ENCODE results near the gene CCT6B. TPM values are rescaled to one million over a fixed set of nuclear protein-coding genes. Genes with fewer than 3 reads are reported as not detected.
A peak's percentile ranks its signal among the peaks of the same experiment; 100 is the strongest.

Gene CCT6B
- polyA plus RNA-seq, 1 donor from 2014 or later: 2.1 TPM

DNA sequence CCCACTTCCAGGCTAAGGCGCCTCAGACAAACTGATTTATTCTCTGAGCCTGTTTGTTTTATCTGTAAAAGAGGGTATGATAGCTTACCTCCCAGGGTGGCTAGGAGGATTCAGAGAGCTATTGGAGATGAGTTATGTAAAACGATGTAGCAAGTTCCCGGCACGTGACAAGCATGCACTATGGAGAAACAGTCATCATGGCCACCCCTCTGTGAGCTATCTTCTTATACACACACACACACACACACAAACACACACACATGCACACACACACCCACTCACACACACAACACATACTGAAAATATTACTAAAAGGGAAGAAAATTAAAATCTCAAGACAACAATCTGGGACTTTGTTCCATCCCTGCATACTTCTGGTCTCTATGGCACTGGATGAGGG lies 66.3 kb downstream of the CCT6B start:
- H2AFZ ChIP-seq (ENCODE audit: low read depth, low read length): no peak overlapping the region
- no peaks in the 10 kb centered on the region for H3K27me3 ChIP-seq (ENCODE audit: insufficient read depth, low read depth, low read length)
- no peaks in the 10 kb centered on the region for H3K9me2 ChIP-seq (ENCODE audit: insufficient read depth, low read length)
- H3K79me2 ChIP-seq (replicated peaks; ENCODE audit: insufficient read depth, low read length): no peaks in the 10 kb centered on the region
- no peaks in the 10 kb centered on the region for H4K20me1 ChIP-seq (ENCODE audit: insufficient read depth)
- no peak overlapping the region for H3K27ac ChIP-seq (ENCODE audit: low read length)
- no peaks in the 10 kb centered on the region for H3K36me3 ChIP-seq (ENCODE audit: insufficient read depth, low read length)
- H3K9me3 ChIP-seq (ENCODE audit: low read length): no peaks in the 10 kb centered on the region
- H3K9ac ChIP-seq (ENCODE audit: low read length): no peak overlapping the region
- no peak overlapping the region for H3K4me3 ChIP-seq (ENCODE audit: low read length)
- no peak overlapping the region for H3K4me2 ChIP-seq (ENCODE audit: low read length)
- TF ChIP-seq SMC3 (conservative IDR thresholded peaks at IDR 0.05; ENCODE audit: poor library complexity) (no peak), RAD21 (conservative IDR thresholded peaks at IDR 0.05) (no peak)
- TF ChIP-seq, protein P1, sequence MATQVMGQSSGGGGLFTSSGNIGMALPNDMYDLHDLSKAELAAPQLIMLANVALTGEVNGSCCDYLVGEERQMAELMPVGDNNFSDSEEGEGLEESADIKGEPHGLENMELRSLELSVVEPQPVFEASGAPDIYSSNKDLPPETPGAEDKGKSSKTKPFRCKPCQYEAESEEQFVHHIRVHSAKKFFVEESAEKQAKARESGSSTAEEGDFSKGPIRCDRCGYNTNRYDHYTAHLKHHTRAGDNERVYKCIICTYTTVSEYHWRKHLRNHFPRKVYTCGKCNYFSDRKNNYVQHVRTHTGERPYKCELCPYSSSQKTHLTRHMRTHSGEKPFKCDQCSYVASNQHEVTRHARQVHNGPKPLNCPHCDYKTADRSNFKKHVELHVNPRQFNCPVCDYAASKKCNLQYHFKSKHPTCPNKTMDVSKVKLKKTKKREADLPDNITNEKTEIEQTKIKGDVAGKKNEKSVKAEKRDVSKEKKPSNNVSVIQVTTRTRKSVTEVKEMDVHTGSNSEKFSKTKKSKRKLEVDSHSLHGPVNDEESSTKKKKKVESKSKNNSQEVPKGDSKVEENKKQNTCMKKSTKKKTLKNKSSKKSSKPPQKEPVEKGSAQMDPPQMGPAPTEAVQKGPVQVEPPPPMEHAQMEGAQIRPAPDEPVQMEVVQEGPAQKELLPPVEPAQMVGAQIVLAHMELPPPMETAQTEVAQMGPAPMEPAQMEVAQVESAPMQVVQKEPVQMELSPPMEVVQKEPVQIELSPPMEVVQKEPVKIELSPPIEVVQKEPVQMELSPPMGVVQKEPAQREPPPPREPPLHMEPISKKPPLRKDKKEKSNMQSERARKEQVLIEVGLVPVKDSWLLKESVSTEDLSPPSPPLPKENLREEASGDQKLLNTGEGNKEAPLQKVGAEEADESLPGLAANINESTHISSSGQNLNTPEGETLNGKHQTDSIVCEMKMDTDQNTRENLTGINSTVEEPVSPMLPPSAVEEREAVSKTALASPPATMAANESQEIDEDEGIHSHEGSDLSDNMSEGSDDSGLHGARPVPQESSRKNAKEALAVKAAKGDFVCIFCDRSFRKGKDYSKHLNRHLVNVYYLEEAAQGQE (IDR thresholded peaks at IDR 0.05; ENCODE audit: borderline replicate concordance): no peak
- no peaks in the 10 kb centered on the region for H3F3A ChIP-seq (ENCODE audit: insufficient read depth, low read length, poor library complexity, severe bottlenecking)

DNA sequence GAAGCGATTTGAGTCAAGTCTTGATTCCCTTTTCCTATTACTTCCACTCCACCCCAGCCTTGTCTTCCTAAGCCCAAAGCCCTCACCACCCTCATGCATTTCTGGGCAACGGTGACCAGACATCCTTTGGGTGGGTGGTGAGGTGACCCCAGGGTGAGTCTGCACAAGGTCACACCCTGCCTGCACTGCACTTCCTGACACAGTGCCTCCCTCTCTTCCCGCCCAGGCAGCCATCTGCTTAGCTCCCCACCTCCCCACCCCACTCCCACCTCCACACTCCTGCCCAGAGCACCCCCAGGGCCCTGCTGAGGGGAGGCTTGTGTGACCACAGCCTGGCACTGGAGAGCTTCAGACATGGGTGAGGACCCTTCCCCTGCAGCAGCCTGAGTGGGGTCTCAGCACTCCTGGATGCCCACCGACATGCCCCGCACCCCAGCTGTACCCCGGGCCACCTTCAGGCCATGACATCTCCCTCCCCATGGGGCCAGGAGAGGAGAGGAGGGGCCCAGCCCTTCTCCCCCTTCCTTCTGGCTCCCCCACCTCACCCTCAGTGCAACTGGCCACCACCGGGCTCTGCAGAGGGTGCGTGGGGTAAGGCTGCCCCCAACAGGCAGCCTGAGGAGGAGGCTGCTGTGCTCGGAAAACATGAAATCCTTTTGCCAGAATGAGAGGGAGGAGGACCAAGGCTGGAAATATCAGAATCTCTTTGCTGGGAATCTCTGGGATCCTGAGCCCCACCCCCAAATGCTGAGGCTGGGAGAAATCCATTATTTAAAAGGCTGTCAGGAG lies 68.6 kb downstream of the CCT6B start:
- Histone ChIP-seq H3K4me3 (ENCODE audit: low read length) (no peak overlapping the region), H3K27ac (ENCODE audit: low read length) (no peak overlapping the region), H2AFZ (ENCODE audit: low read depth, low read length) (no peak overlapping the region), H3K9ac (ENCODE audit: low read length) (no peak overlapping the region), H3K9me2 (ENCODE audit: insufficient read depth, low read length) (no peaks in the 10 kb centered on the region), H3K4me2 (ENCODE audit: low read length) (no peak overlapping the region), H3K36me3 (ENCODE audit: insufficient read depth, low read length) (no peaks in the 10 kb centered on the region), H3K27me3 (ENCODE audit: insufficient read depth, low read depth, low read length) (no peaks in the 10 kb centered on the region), H3K79me2 (replicated peaks; ENCODE audit: insufficient read depth, low read length) (no peaks in the 10 kb centered on the region), H3F3A (ENCODE audit: insufficient read depth, low read length, poor library complexity, severe bottlenecking) (no peaks in the 10 kb centered on the region), H4K20me1 (ENCODE audit: insufficient read depth) (no peaks in the 10 kb centered on the region), H3K9me3 (ENCODE audit: low read length) (no peaks in the 10 kb centered on the region)
- TF ChIP-seq SMC3 (conservative IDR thresholded peaks at IDR 0.05; ENCODE audit: poor library complexity) (peak; percentile 98), RAD21 (conservative IDR thresholded peaks at IDR 0.05) (peak; percentile 99), TAF1 (IDR thresholded peaks at IDR 0.05; ENCODE audit: low read depth) (no peak)
- TF ChIP-seq, protein P2, sequence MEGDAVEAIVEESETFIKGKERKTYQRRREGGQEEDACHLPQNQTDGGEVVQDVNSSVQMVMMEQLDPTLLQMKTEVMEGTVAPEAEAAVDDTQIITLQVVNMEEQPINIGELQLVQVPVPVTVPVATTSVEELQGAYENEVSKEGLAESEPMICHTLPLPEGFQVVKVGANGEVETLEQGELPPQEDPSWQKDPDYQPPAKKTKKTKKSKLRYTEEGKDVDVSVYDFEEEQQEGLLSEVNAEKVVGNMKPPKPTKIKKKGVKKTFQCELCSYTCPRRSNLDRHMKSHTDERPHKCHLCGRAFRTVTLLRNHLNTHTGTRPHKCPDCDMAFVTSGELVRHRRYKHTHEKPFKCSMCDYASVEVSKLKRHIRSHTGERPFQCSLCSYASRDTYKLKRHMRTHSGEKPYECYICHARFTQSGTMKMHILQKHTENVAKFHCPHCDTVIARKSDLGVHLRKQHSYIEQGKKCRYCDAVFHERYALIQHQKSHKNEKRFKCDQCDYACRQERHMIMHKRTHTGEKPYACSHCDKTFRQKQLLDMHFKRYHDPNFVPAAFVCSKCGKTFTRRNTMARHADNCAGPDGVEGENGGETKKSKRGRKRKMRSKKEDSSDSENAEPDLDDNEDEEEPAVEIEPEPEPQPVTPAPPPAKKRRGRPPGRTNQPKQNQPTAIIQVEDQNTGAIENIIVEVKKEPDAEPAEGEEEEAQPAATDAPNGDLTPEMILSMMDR (IDR thresholded peaks at IDR 0.05; ENCODE audit: poor library complexity, severe bottlenecking): peak; percentile 95

DNA sequence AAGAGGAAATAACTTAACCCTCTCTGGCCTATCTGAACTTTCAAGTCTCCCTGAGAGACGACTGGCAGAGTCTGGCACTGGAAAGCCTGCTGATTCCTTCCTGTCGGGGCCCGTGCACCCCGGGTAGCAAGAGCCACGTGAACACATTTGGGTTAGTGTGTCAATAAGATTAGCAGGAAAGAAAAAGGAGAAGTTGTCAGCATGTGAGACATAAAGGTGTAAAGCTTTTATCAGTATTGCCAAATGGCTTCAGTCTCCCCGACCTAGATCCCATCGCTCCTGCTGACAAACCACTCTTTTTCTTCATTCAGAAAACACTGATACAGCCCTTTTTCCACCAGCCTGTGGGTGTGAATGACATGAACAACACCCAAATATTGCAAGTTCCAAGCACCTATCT lies 74.4 kb downstream of the CCT6B start:
- Histone ChIP-seq H3K9me3 (ENCODE audit: low read length) (no peaks in the 10 kb centered on the region), H3K36me3 (ENCODE audit: insufficient read depth, low read length) (no peaks in the 10 kb centered on the region), H3K27me3 (ENCODE audit: insufficient read depth, low read depth, low read length) (no peaks in the 10 kb centered on the region), H2AFZ (ENCODE audit: low read depth, low read length) (no peak overlapping the region), H3K79me2 (replicated peaks; ENCODE audit: insufficient read depth, low read length) (no peaks in the 10 kb centered on the region), H3K9me2 (ENCODE audit: insufficient read depth, low read length) (no peaks in the 10 kb centered on the region), H3K9ac (ENCODE audit: low read length) (no peak overlapping the region), H3K4me3 (ENCODE audit: low read length) (no peak overlapping the region), H3F3A (ENCODE audit: insufficient read depth, low read length, poor library complexity, severe bottlenecking) (no peaks in the 10 kb centered on the region), H3K27ac (ENCODE audit: low read length) (no peak overlapping the region), H4K20me1 (ENCODE audit: insufficient read depth) (no peaks in the 10 kb centered on the region), H3K4me2 (ENCODE audit: low read length) (no peak overlapping the region)
- TF ChIP-seq EP300 (conservative IDR thresholded peaks at IDR 0.05; ENCODE audit: poor library complexity, severe bottlenecking): no peak
- TF ChIP-seq EZH2 (IDR thresholded peaks at IDR 0.05; ENCODE audit: borderline replicate concordance, insufficient read depth, low read length, poor library complexity, severe bottlenecking): no peak
- TF ChIP-seq POLR2AphosphoS5 (IDR thresholded peaks at IDR 0.05): no peak
- TF ChIP-seq TAF1 (IDR thresholded peaks at IDR 0.05; ENCODE audit: low read depth): no peak
- TF ChIP-seq RAD21 (conservative IDR thresholded peaks at IDR 0.05): no peak
- no peak for TF ChIP-seq SMC3 (conservative IDR thresholded peaks at IDR 0.05; ENCODE audit: poor library complexity)
- TF ChIP-seq, protein P2 (IDR thresholded peaks at IDR 0.05; ENCODE audit: poor library complexity, severe bottlenecking): no peak
- no peak for TF ChIP-seq MXI1 (conservative IDR thresholded peaks at IDR 0.05; ENCODE audit: poor library complexity, severe bottlenecking)
- TF ChIP-seq, protein P1 (IDR thresholded peaks at IDR 0.05; ENCODE audit: borderline replicate concordance): no peak
